Endothelial cell of umbilical vein (primary cell): Measurements from ENCODE around the gene ZNF70. TPM values are rescaled to one million over a fixed set of nuclear protein-coding genes. Genes with fewer than 3 reads are reported as not detected.

Source experiments
- BruUV-seq: library from RNA; stranded (reverse); fragments of 400-500 nt; replicated peaks from 2 replicates; lab custom pipeline; 2021; lab: Mats Ljungman, UMichigan
- CTCF ChIA-PET: fragments of 300-600, 350-600 bp; sonication (Branson Sonifier 250); formaldehyde crosslinking; loops from one replicate; lab custom pipeline; 2021; ENCODE audit warnings: antibody characterized with exemption, inconsistent platforms; lab: Charles Lee
- POLR2A ChIA-PET: fragments of 300-600, 350-600 bp; sonication (Branson Sonifier 250); formaldehyde crosslinking; loops from one replicate; lab custom pipeline; 2021; ENCODE audit warnings: antibody characterized with exemption, inconsistent platforms; lab: Charles Lee
- DNase-seq: peaks from one replicate; pipeline ENCODE4 v3.0.0-alpha.2; 2011; ENCODE audit warnings: low read depth, low spot score
- FAIRE-seq: peaks from 2 replicates; lab custom pipeline; 2011; peaks lifted over from hg19 to GRCh38; lab: Jason Lieb, UNC
- H2AFZ ChIP-seq: 2 replicates; pipeline ENCODE4 v1.6.0; 2012; ENCODE audit warnings: low read depth, low read length, control low read depth, inconsistent platforms
- H3K27ac ChIP-seq: 2 replicates; pipeline ENCODE4 v1.5.1; 2011; ENCODE audit warnings: low read depth, mild to moderate bottlenecking, control low read depth, low read length, moderate library complexity; ENCODE audit not compliant: insufficient read depth
- H3K27me3 ChIP-seq, 2 experiments: 2 replicates each; pipeline versions ENCODE4 v1.6.0 to v1.6.1; 2011; ENCODE audit warnings: low read length in 2 of 2, mixed read lengths in 1 of 2; ENCODE audit not compliant: control insufficient read depth in 2 of 2, insufficient read depth in 2 of 2
- H3K36me3 ChIP-seq, 2 experiments: 2 replicates in 1 of 2; 3 replicates in 1 of 2; pipeline ENCODE4 v1.5.1; 2011; ENCODE audit warnings: low read length in 2 of 2, mild to moderate bottlenecking in 1 of 2, moderate library complexity in 1 of 2; ENCODE audit not compliant: control insufficient read depth in 2 of 2, insufficient read depth in 2 of 2; ENCODE audit errors: extremely low read depth in 1 of 2
- H3K4me1 ChIP-seq: 3 replicates; pipeline ENCODE4 v1.5.1; 2011; ENCODE audit warnings: mild to moderate bottlenecking, low read length; ENCODE audit not compliant: control insufficient read depth, insufficient read depth; ENCODE audit errors: extremely low read depth
- H3K4me2 ChIP-seq: 2 replicates; pipeline ENCODE4 v1.6.1; 2011; ENCODE audit warnings: low read length, control low read depth, mixed read lengths; ENCODE audit not compliant: insufficient read depth
- H3K4me3 ChIP-seq, 3 experiments: fragments of 200-600 bp in 1 of 3; sonication (generic), shearing (Covaris generic) in 1 of 3; replicated peaks in 1 of 3; 2 replicates each; pipeline ENCODE4 v1.5.1; 2011 to 2016; ENCODE audit warnings: control low read depth in 3 of 3, low read length in 3 of 3, mild to moderate bottlenecking in 2 of 3, inconsistent platforms in 1 of 3, low read depth in 1 of 3, moderate library complexity in 1 of 3; ENCODE audit not compliant: insufficient read depth in 1 of 3
- H3K79me2 ChIP-seq: 2 replicates; pipeline ENCODE4 v1.6.0; 2012; ENCODE audit warnings: low read length, inconsistent platforms; ENCODE audit not compliant: control insufficient read depth, insufficient read depth
- H3K9ac ChIP-seq: replicated peaks from 2 replicates; pipeline ENCODE3; 2011; ENCODE audit warnings: low read length, control low read depth; ENCODE audit not compliant: insufficient read depth; ENCODE audit errors: extremely low read depth
- H3K9me1 ChIP-seq: replicated peaks from 3 replicates; pipeline ENCODE4 v1.6.0; 2011; ENCODE audit warnings: mild to moderate bottlenecking, low read length; ENCODE audit not compliant: control insufficient read depth, insufficient read depth; ENCODE audit errors: extremely low read depth
- H3K9me3 ChIP-seq: replicated peaks from 2 replicates; pipeline ENCODE4 v1.5.1; 2012; ENCODE audit warnings: low read length, inconsistent platforms; ENCODE audit not compliant: control insufficient read depth, insufficient read depth
- H4K20me1 ChIP-seq: replicated peaks from 2 replicates; pipeline ENCODE3; 2011; ENCODE audit warnings: mild to moderate bottlenecking, low read length; ENCODE audit not compliant: control insufficient read depth, insufficient read depth; ENCODE audit errors: extremely low read depth
- CTCF ChIP-seq, 2 donors: IDR thresholded peaks; 1 replicate in 1 of 2; 2 replicates in 1 of 2; pipeline ENCODE4 v1.5.1; 2011; ENCODE audit warnings: low read length in 2 of 2, mild to moderate bottlenecking in 2 of 2, moderate library complexity in 2 of 2, control low read depth in 1 of 2, inconsistent platforms in 1 of 2, low read depth in 1 of 2; ENCODE audit not compliant: insufficient read depth in 1 of 2; ENCODE audit errors: extremely low read depth in 1 of 2
- EZH2 ChIP-seq: IDR thresholded peaks from 2 replicates; pipeline ENCODE4 v1.6.1; 2012; ENCODE audit warnings: borderline replicate concordance, low read depth, mild to moderate bottlenecking, moderate library complexity, low read length, inconsistent platforms; ENCODE audit not compliant: severe bottlenecking
- FOS ChIP-seq: IDR thresholded peaks from 2 replicates; pipeline ENCODE4 v1.6.1; 2011; ENCODE audit warnings: mild to moderate bottlenecking, low read length, moderate library complexity, borderline replicate concordance; ENCODE audit not compliant: insufficient read depth
- GATA2 ChIP-seq: IDR thresholded peaks from 2 replicates; pipeline ENCODE4 v1.7.0; 2011; ENCODE audit warnings: low read depth, mild to moderate bottlenecking, moderate library complexity, mixed read lengths, low read length; ENCODE audit not compliant: insufficient read length, insufficient read depth
- JUN ChIP-seq: IDR thresholded peaks from 2 replicates; pipeline ENCODE4 v1.6.1; 2011; ENCODE audit warnings: borderline replicate concordance, low read depth; ENCODE audit not compliant: insufficient read length, insufficient read depth
- MAX ChIP-seq: IDR thresholded peaks from 2 replicates; pipeline ENCODE4 v1.6.1; 2011; ENCODE audit not compliant: insufficient read depth, insufficient read length
- MYC ChIP-seq: IDR thresholded peaks from one replicate; pipeline ENCODE4 v1.6.1; 2011; ENCODE audit warnings: mild to moderate bottlenecking, low read depth, low read length
- POLR2A ChIP-seq: IDR thresholded peaks from 2 replicates; pipeline ENCODE4 v1.6.1; 2012; ENCODE audit warnings: low read depth, mild to moderate bottlenecking, control low read depth, low read length
- POLR2AphosphoS5 ChIP-seq: IDR thresholded peaks from 2 replicates; pipeline ENCODE4 v1.6.1; 2012; ENCODE audit warnings: low read depth, mild to moderate bottlenecking, control low read depth, low read length, moderate library complexity; ENCODE audit not compliant: insufficient read depth
- dilution Hi-C: fragments of 300-500 bp; cut with MboI; formaldehyde crosslinking; loops from one replicate; pipeline ENCODE4 v1.15.0; 2019; ENCODE audit warnings: low sequenced_read_pairs; ENCODE audit not compliant: extremely low pct_ligation_motif_present
- intact Hi-C: fragments of 100-400 bp; cut with micrococcal nuclease; formaldehyde crosslinking; loops from one replicate; pipeline ENCODE4 v1.10.0; 2022
- polyA plus RNA-seq, 4 experiments: library from polyadenylated mRNA; depleted of rRNA in 3 of 4; stranded (reverse) in 3 of 4; unstranded in 1 of 4; fragments of >200 nt; gene quantifications; 2 replicates each; pipeline versions ENCODE4 v1.2.1 to v1.2.3, GENCODE V29; 2011 to 2012; ENCODE audit warnings: missing spikeins in 1 of 4
- total RNA-seq: library from RNA; stranded (reverse); gene quantifications from 2 replicates; pipeline ENCODE4 v1.2.3, GENCODE V29; 2021

ZNF70 gene
- total and polyA plus RNA-seq, 2 donors (not counting 3 experiments of a cell fraction or from before 2014, with no cell fraction given), result 1.9 to 6.2 TPM

- H3K9ac ChIP-seq, result no peak overlapping the region
- H3K27ac ChIP-seq, result no peak overlapping the region
- no peaks in the 10 kb centered on the region for H4K20me1 ChIP-seq
- no peaks in the 10 kb centered on the region for H3K27me3 ChIP-seq
- no peaks in the 10 kb centered on the region for H3K9me3 ChIP-seq
- intact Hi-C loops, result loop anchor here (5.0 kb wide), 1 partner anchor 131 kb away; no protein-coding TSS in a partner anchor
- CTCF ChIA-PET, result interaction anchor here (1.1 kb wide), 1 partner anchor 134 kb away, joined by 5 read pairs; no protein-coding TSS in a partner anchor
- no peak overlapping the region for H2AFZ ChIP-seq
- FAIRE-seq (no peak), DNase-seq (no peak)
- no peaks in the 10 kb centered on the region for H3K9me1 ChIP-seq
- peaks cover 2 to 14% of the 10 kb centered on the region in 2 experiments for H3K36me3 ChIP-seq
- H3K79me2 ChIP-seq, result peaks cover 14% of the 10 kb centered on the region
- POLR2A ChIA-PET, result no interaction called here
- peak overlapping the region in 1 of 3 experiments; percentile 74 for H3K4me3 ChIP-seq
- BruUV-seq, result no TSS peak
- H3K4me1 ChIP-seq, result no peaks in the 10 kb centered on the region
- dilution Hi-C loops, result no loop called here
- TF ChIP-seq POLR2A, result no peak
- peak overlapping the region; percentile 85 for H3K4me2 ChIP-seq
Measured at GRCh38 chr22:23715806-23716375, 35.0 kb downstream of the ZNF70 start.

GRCh38 chr22:23714596-23715578, 36.0 kb downstream of the ZNF70 start:
- Histone ChIP-seq H3K9me3 (no peaks in the 10 kb centered on the region), H3K27me3 (no peaks in the 10 kb centered on the region), H3K4me2 (no peak overlapping the region), H4K20me1 (no peaks in the 10 kb centered on the region), H3K9me1 (no peaks in the 10 kb centered on the region), H3K36me3 (peaks cover 2 to 14% of the 10 kb centered on the region in 2 experiments), H3K27ac (no peak overlapping the region), H3K79me2 (peaks cover 14% of the 10 kb centered on the region), H3K4me3 (no peak overlapping the region), H3K9ac (no peak overlapping the region), H2AFZ (no peak overlapping the region), H3K4me1 (no peaks in the 10 kb centered on the region)
- POLR2A ChIA-PET, result no interaction called here
- no TSS peak for BruUV-seq
- dilution Hi-C loops (no loop called here), intact Hi-C loops (loop anchor here (5.0 kb wide), 1 partner anchor 132 kb away; no protein-coding TSS in a partner anchor)
- no peak for FAIRE-seq
- CTCF ChIA-PET, result interaction anchor here (0.9 kb wide), 1 partner anchor 135 kb away, joined by 3 read pairs; no protein-coding TSS in a partner anchor
- TF ChIP-seq EZH2 (no peak), JUN (no peak), FOS (no peak), GATA2 (no peak), CTCF (IDR thresholded peaks at IDR 0.05; ENCODE audit: extremely low read depth in 1 of 2, insufficient read depth in 1 of 2, low read depth in 1 of 2, low read length in 2 of 2) (no peak), MYC (no peak), POLR2A (no peak), POLR2AphosphoS5 (no peak), MAX (no peak)
- no peak for DNase-seq
